ENCODE data around the gene ZSCAN20.

The ZSCAN20 gene

GRCh38 chr1:33529957-33530356, 57.5 kb downstream of the ZSCAN20 start:
- no peak for DNase-seq (ENCODE audit: low spot score in 2 of 2)
- Mint-ChIP-seq H3K9me3 (no peaks in the 10 kb centered on the region), H3K27ac (ENCODE audit: low read depth) (no peak overlapping the region), H3K4me1 (no peaks in the 10 kb centered on the region), H3K27me3 (peaks cover 52% of the 10 kb centered on the region), H3K36me3 (ENCODE audit: insufficient read depth) (no peaks in the 10 kb centered on the region), H3K4me3 (no peak overlapping the region)
- ATAC-seq (replicated peaks; ENCODE audit: extremely low read depth, poor library complexity, severe bottlenecking) = no peak

- H3K4me3 Mint-ChIP-seq = no peak overlapping the region
- H3K27me3 Mint-ChIP-seq = peaks cover 50% of the 10 kb centered on the region
- H3K27ac Mint-ChIP-seq (ENCODE audit: low read depth) = no peak overlapping the region
- H3K4me1 Mint-ChIP-seq = no peaks in the 10 kb centered on the region
- no peaks in the 10 kb centered on the region for H3K9me3 Mint-ChIP-seq
- H3K36me3 Mint-ChIP-seq (ENCODE audit: insufficient read depth) = peaks cover 2% of the 10 kb centered on the region
- no peak for ATAC-seq (replicated peaks; ENCODE audit: extremely low read depth, poor library complexity, severe bottlenecking)
- no peak for DNase-seq (ENCODE audit: low spot score in 2 of 2)
These were observed 59.8 kb downstream of the ZSCAN20 start for GRCh38 chr1:33532250-33532649.

GRCh38 chr1:33532936-33533335, 60.5 kb downstream of the ZSCAN20 start:
- DNase-seq (ENCODE audit: low spot score in 2 of 2) = no peak
- ATAC-seq (replicated peaks; ENCODE audit: extremely low read depth, poor library complexity, severe bottlenecking) = no peak

GRCh38 chr1:33535334-33535733, 62.9 kb downstream of the ZSCAN20 start:
- H3K4me3 Mint-ChIP-seq = no peak overlapping the region
- ATAC-seq (replicated peaks; ENCODE audit: extremely low read depth, poor library complexity, severe bottlenecking) (no peak), DNase-seq (ENCODE audit: low spot score in 2 of 2) (no peak)
- H3K27ac Mint-ChIP-seq (ENCODE audit: low read depth) = no peak overlapping the region
- H3K9me3 Mint-ChIP-seq = no peaks in the 10 kb centered on the region
- H3K4me1 Mint-ChIP-seq = no peaks in the 10 kb centered on the region
- H3K27me3 Mint-ChIP-seq = peaks cover 38% of the 10 kb centered on the region
- peaks cover 2% of the 10 kb centered on the region for H3K36me3 Mint-ChIP-seq (ENCODE audit: insufficient read depth)

More at GRCh38 chr1:33532936-33533335, 60.5 kb downstream of the ZSCAN20 start:
- H3K27ac Mint-ChIP-seq (ENCODE audit: low read depth) = no peak overlapping the region
- peaks cover 50% of the 10 kb centered on the region for H3K27me3 Mint-ChIP-seq
- no peaks in the 10 kb centered on the region for H3K4me1 Mint-ChIP-seq
- no peaks in the 10 kb centered on the region for H3K9me3 Mint-ChIP-seq
- no peak overlapping the region for H3K4me3 Mint-ChIP-seq
- peaks cover 2% of the 10 kb centered on the region for H3K36me3 Mint-ChIP-seq (ENCODE audit: insufficient read depth)

- H3K36me3 Mint-ChIP-seq (ENCODE audit: insufficient read depth) = peaks cover 2% of the 10 kb centered on the region
- DNase-seq (ENCODE audit: low spot score in 2 of 2) (no peak), ATAC-seq (replicated peaks; ENCODE audit: extremely low read depth, poor library complexity, severe bottlenecking) (no peak)
- H3K4me1 Mint-ChIP-seq = no peaks in the 10 kb centered on the region
- H3K9me3 Mint-ChIP-seq = no peaks in the 10 kb centered on the region
- H3K27me3 Mint-ChIP-seq = peaks cover 34% of the 10 kb centered on the region
- no peak overlapping the region for H3K4me3 Mint-ChIP-seq
- H3K27ac Mint-ChIP-seq (ENCODE audit: low read depth) = no peak overlapping the region
These were observed 65.4 kb downstream of the ZSCAN20 start for GRCh38 chr1:33537885-33538284.

GRCh38 chr1:33541966-33542365, 69.5 kb downstream of the ZSCAN20 start:
- Mint-ChIP-seq H3K4me1 (no peaks in the 10 kb centered on the region), H3K9me3 (no peaks in the 10 kb centered on the region), H3K27me3 (peaks cover 18% of the 10 kb centered on the region)

More at GRCh38 chr1:33541966-33542365, 69.5 kb downstream of the ZSCAN20 start:
- H3K27ac Mint-ChIP-seq (ENCODE audit: low read depth) = no peak overlapping the region
- DNase-seq (ENCODE audit: low spot score in 2 of 2) = no peak
- H3K4me3 Mint-ChIP-seq = no peak overlapping the region
- H3K36me3 Mint-ChIP-seq (ENCODE audit: insufficient read depth) = peaks cover under 1% of the 10 kb centered on the region
- no peak for ATAC-seq (replicated peaks; ENCODE audit: extremely low read depth, poor library complexity, severe bottlenecking)

Measured in central memory CD8-positive, alpha-beta T cell (primary cell).